HG03565 (cell line): ENCODE data around the gene TUBA3C.

Experiments used
- ATAC-seq: cut with Tn5 transposase; IDR thresholded peaks from one replicate; pipeline ENCODE4 v1.9.1; 2021; ENCODE audit warnings: mild to moderate bottlenecking, moderate library complexity; ENCODE audit not compliant: unreplicated experiment

The TUBA3C gene

DNA sequence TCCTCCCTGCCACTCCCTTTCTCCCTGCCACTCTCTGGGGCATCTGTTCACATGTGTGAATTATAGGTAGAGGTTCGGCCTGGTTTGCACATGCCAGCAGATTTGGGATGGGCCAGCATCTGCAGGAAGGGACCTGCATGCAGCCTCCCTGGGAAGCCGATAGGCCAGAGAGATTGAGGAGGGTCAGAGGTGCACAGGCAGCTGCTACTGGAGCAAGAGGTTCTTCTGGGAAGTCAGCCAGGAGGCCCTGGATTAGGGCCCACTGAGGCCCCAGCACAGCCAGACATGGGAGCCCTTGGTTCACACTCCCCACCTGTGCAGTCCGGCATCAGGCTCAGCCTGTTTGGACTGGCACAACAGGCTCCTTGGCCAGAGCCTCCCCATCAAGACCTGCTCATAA, 12.1 kb downstream of the TUBA3C start:
- ATAC-seq: no peak

- no peak for ATAC-seq
Observed at GRCh38 chr13:19161308-19161707, 20.3 kb downstream of the TUBA3C start.

DNA sequence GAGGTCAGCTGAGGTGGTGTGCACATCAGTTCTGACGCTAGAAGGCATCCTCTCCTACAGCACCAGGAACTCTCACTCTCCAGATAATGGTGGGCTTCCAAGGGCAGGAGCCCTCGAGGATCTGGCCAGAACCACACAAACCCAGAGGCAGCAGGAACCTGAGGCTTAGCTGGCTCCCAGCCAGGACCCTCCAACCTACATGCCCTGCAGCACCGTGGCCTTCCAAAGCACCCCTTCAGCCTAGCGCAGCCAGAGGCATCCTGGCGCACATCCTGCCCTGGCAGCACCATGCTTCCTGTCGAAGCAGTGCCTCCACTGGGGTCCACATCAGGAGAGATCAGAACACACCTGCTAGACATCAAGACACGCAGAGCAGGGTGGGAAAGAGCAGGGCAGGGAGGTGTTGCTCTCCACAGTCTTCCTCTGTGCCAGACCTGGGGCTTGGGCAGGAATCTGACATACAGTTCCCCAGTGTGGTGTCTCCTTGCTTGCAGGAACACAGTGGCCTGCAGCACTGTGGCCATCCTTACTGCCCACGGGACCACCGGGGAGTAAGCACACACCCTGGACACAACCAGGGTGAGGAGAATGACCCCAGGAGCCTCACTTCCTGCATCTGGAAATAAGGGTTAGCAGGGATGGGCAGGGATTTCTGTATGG, 21.7 kb downstream of the TUBA3C start:
- ATAC-seq: no peak

- no peak for ATAC-seq
Observed at GRCh38 chr13:19159181-19159580, 22.4 kb downstream of the TUBA3C start.

GRCh38 chr13:19158526-19159174, 23.0 kb downstream of the TUBA3C start:
- no peak for ATAC-seq

DNA sequence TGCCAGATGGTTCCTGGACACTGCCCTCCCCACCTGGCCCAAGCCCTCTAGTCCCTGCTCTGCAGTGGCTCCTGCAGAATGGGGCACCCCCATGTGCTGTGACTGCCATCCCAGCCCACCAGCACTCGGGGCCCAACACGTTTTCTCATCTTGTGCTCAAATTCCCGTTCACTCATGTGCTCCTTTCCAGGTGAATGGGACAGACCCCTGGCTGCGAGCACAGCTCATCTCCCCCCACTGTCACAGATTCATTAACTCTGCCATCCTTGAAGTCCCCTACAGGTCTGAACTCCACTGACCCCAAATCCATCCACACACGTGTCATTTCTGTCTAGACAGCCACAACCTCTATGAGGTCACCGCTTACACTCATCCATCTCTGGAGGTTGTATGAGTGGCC, 23.6 kb downstream of the TUBA3C start:
- no peak for ATAC-seq

DNA sequence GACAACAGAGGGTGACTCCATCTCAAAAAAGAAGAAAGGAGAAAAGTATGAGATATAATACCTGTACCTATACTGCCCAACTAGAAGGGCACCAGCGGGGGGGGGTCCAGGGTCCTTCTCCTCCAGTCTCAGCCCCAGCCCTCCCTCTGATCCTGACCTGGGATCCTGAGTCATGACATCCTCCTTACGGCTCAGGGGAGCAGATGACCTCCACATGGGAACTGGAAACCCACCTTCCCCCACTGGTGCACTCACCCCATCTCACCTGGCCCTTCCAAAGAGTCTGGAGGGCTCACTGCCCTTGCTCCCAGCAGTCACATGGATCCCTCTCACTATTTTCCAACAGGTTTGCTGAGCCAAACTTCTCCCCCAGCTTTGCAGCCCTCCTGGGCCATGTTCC, 24.2 kb downstream of the TUBA3C start:
- ATAC-seq: no peak

- no peak for ATAC-seq
Observed at GRCh38 chr13:19156013-19156825, 25.4 kb downstream of the TUBA3C start.

GRCh38 chr13:19155321-19155861, 26.2 kb downstream of the TUBA3C start:
- ATAC-seq: no peak

GRCh38 chr13:19154843-19155242, 26.8 kb downstream of the TUBA3C start:
- no peak for ATAC-seq

- ATAC-seq: no peak
Observed at GRCh38 chr13:19153782-19154450, 27.7 kb downstream of the TUBA3C start.

DNA sequence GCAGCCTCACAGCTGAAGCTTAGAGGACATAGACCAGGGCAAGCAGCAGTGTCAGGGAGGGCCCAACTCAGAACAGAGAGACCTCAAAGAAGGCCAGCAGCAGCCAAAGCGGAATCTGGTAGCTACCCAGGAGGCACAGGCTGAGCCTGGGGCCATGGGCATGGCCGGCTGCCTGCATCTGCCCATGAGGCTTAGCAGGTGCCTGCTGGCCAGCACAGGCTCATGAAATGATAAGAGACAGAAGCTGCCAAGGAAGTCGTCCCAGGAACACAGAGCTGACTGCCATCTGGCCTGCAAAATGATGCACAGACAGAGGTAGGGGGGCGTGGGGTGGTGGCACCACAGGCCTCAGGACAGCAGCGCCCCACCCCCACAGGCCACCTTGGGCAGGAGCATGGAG, 29.2 kb downstream of the TUBA3C start:
- no peak for ATAC-seq

GRCh38 chr13:19151581-19152263, 29.9 kb downstream of the TUBA3C start:
- ATAC-seq: no peak

- no peak for ATAC-seq
Observed at GRCh38 chr13:19150712-19151228, 30.9 kb downstream of the TUBA3C start.

DNA sequence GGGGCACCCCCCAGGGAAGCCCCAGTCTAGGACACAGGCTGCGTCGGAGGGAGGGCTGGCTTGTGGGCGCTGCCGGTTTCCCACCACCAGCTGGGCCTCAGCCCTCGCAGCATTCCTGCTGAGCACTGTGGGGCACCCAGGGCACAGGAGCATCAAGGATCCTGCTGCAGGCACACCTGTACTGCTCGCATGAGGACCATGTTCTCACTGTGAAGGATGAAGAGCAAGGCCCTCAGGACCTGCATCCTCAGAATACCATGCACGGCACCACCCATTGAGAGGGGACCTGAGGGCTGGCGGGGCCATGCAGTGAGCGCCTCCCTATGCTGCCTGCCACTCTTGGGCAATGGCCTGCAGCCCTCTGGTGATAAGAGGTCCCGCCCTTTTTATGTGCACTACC, 31.4 kb downstream of the TUBA3C start:
- ATAC-seq: no peak

DNA sequence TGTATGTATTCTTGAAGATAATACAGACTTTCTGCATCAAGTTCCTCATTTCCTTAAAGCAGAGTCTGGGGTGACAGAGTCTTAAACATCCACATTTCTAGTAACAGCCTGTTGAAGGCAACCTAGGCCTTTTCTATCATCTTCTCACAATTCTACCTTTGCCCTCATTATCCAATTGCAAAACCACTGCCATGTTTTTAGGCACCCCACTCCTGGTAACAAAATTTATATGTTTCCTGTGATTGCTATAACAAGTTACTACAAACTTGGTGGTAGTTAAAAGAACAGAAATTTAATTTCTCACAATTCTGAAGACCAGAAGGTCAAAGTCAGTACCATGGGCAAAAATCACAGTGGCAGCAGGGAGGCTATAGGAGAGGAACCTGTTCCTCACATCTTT, 33.1 kb downstream of the TUBA3C start:
- no peak for ATAC-seq
